Stimulated activated CD8-positive, alpha-beta memory T cell treated with anti-CD3 and anti-CD28 coated beads, Interleukin-12 subunit alpha, Interleukin-12 subunit beta, amount 100 ng/mL, for 4 hours (primary cell): ENCODE results near the gene ACTRT2.

Experiments
- DNase-seq: peaks from one replicate; pipeline ENCODE4 v3.0.0-alpha.2; 2020; ENCODE audit warnings: low read depth

Gene ACTRT2

DNA sequence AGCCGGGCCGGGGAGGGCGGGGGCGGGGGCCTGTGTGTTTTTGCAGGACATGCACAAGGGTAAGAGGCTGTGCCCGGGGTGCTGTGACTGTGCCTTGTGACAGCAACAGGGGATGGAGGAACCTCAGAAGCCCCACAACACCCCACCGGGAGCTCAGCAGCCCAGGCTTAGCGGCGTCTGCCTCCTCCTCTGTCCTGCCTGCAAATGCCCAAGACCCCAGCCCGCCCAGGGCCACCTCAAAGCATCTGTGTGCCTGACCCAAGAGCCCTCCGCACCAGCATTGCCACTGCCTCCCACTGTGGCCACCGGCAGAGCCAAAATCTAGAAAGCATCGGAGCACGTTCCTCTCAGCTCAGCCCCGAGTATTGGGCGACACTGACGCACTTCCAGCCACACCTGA lies 2.7 kb upstream of the ACTRT2 start:
- DNase-seq = no peak

DNA sequence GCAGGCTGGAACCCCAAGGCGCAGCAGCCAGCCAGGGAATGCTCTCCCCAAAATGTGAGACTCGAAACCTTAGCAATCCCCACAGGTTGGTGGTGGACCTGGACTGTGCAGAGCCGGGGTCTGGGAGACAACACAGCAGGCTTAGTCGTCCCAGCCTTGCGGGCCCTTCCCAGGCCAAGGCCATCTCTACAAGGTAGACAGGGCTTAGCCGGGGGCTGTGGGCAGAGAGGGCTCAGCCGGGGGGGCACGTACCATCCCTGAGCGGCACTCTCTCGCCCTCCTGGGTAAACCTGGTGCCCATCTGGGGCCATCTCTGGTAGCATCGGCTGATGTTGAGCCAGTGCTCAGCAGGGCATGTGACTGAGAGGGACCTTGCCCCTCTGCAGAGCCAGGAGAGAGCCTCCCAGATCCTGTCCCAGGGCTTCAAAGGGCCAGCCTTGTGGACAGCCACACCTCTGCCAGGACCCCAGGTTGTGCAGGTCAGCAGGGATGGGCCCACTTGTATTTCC lies 2.2 kb upstream of the ACTRT2 start:
- DNase-seq = no peak

DNA sequence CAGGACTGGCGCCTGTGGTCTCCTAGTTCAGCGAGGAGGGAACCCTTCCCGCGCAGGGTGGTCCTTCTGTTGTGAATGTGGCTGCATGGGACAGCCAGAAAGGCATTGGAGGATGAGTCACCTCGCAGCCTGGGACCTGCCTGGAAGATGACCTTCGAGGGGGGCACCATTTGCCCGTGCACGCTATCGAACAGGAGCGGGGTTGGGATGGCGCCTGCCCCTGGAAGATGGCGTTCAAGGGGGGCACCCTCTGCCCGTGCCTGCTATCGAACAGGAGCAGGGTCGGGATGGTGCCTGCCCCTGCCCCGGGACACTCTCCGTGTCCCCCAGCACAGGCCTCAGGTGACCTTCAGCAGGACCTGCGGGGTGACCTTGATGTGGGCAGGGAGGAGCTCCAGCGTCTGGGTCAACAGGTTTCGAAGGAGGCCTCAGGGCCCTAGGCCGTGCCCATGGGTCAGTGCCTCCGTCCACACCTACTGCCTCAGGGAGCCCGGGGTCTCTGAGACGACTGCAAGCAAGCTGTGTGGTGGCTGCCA lies 1.7 kb upstream of the ACTRT2 start:
- no peak for DNase-seq

DNA sequence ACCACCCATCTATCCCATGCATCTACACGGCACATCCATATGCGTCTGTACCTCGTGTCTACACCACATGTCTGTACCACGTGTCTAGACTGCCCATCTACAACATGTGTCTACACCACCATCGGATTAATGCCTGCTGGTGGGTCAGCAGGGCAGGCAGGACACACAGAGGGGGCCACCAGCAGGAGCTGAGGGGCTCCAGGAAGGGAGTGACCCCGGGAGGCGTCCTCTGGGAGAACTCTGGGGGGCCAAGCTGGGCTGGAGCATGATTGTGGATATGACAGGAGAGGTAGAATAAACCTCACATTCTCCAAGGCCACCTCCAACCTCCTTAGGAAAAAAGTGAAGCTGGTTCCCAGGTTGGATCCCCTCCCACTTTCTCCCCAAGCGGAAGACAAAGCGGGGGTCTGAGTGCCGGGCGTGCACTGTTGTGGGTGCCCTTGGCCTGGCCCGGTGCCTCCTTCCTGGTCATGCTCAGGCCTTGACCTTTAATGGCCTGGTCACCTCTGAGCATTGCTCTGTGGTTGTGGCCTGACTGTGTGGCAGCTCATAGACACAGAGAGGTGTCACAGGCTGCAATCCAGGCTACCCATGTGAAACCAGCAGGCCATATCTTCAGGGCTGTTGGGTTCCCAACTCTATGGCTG lies 881 bp upstream of the ACTRT2 start:
- DNase-seq = no peak

DNA sequence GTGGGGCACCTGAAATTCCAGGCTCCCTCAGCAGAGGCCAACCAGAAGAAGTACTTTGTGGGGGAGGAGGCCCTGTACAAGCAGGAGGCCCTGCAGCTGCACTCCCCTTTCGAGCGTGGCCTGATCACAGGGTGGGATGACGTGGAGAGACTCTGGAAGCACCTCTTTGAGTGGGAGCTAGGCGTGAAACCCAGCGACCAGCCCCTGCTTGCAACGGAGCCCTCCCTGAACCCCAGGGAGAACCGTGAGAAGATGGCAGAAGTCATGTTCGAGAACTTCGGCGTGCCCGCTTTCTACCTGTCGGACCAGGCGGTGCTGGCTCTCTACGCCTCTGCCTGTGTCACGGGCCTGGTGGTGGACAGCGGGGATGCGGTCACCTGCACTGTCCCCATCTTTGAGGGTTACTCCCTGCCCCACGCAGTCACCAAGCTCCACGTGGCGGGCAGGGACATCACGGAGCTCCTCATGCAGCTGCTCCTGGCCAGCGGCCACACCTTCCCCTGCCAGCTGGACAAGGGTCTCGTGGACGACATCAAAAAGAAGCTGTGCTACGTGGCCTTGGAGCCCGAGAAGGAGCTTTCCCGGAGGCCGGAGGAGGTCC lies 634 bp downstream of the ACTRT2 start:
- no peak for DNase-seq

DNA sequence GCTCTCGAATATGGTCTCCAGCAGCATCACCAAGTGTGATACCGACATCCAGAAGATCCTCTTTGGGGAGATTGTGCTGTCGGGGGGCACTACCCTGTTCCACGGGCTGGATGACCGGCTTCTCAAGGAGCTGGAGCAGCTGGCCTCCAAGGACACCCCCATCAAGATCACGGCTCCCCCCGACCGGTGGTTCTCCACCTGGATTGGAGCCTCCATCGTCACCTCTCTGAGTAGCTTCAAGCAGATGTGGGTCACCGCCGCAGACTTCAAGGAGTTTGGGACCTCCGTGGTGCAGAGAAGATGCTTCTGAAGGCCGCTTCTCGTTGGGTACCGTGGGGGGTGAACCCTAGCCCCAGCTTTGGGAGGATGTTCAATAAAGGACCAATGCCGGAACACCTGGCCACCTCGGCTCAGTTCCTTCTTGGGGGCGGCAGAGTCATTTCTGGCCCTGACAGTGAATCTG lies 1.3 kb downstream of the ACTRT2 start:
- DNase-seq = no peak

DNA sequence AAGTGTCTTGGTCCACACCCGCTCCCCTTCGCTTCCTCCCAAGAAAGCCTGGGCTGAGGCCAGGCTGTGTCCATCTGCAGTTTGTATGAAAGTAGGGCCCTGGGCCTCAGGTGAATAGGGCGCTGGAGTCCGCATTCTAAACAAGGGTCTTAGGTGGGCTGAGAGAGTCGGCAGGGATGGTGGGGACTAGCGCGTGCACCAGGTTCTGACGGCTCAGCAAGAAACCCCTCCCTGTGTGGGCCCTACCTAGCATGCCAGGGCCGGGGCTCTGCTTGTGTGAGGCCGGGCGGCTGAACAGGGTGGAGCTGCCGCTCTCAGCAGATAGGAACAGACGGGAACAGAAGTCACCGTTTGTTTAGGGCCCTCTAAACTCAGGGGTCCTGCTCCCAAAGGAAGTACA lies 1.7 kb downstream of the ACTRT2 start:
- DNase-seq = no peak

DNA sequence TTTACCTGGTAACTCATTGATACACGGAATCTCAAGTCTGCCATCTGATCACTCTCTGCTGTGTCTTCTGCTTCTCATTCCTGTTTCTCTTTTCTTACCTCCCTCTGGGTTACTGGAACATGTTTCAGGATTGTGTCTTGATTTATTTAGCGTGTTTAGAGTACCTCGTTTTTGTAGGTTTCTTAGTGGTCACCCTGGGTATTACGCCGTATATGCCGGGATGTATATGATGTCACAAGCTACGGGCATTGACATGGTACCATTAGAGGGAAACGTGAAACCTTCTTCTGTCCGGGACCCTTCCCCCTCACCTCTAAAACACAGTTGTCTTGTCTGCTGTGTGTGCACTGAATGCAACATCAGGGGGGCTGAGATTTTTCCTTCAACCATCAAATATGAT lies 2.8 kb downstream of the ACTRT2 start:
- DNase-seq = no peak

DNA sequence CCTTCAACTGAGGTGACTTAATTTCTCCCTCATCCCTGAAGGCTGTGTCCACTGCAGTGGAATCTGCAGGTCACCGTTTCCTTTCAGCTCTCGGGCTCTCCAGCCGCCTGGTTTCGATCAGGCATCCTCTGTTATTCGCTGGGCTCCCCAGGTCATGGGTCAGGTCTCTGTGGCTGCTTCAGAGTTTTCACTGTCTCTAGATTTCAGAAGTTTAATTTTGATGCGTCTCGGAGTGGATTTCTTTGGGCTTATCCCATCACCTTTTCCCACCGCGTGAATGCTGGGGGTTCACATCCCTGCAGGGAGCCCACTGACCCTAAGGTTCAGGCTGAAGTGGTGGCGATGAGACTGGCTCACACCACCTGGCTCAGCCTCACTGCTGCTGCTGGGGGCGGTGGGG lies 3.3 kb downstream of the ACTRT2 start:
- DNase-seq = no peak

DNA sequence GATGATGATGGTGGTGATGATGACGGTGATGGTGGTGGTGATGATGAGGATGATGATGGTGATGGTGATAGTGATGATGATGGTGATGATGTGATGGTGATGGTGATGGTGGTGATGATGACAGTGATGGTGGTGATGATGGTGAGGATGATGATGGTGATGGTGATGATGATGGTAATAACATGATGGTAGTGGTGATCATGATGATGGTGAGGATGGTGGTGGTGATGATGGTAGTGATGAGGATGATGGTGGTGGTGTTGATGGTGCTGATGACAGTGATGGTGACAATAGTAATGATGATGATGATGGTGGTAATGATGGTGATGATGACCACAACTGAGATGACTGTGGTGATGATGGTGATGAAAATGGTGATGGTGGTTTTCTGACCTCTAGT lies 4.9 kb downstream of the ACTRT2 start:
- DNase-seq = no peak

DNA sequence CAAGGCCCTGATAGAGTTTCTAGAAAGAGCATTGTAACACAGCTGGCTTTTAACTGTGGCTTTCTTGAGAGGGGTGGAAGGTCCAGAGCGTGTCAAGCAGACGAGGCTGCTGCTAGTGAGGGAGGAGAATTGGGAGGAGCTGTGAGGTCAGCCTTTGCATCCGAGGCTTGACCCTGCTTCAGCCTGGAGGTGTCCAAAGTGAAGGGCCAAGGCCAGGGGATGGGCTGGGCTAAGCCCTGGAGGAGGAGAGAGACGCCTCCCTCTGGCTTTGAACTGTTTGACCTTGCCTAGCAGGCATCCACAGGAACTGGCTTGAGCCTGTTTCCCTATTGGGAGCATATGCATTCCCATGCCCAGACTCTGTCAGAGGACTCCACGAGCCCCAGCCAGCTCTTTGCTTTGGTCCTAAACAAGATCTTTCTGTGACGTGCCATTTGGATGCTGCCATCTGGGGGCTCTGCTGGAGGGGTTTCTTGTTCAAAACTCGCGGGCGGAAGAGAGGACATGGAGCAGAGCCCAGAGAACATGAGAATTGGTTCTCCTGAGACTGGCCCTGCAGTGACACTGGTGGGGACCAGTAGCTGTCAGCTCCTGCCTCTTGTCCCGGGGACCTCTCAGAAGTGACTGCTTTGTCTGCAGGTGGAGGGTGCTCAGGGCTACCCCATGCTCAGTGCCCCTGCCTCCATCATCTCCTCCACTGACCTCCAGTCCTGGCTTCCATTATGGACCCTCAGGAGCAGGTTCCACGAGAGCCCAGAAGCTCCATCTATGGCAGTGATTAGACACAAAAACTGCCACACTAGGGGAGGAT lies 5.5 kb downstream of the ACTRT2 start:
- DNase-seq = no peak

DNA sequence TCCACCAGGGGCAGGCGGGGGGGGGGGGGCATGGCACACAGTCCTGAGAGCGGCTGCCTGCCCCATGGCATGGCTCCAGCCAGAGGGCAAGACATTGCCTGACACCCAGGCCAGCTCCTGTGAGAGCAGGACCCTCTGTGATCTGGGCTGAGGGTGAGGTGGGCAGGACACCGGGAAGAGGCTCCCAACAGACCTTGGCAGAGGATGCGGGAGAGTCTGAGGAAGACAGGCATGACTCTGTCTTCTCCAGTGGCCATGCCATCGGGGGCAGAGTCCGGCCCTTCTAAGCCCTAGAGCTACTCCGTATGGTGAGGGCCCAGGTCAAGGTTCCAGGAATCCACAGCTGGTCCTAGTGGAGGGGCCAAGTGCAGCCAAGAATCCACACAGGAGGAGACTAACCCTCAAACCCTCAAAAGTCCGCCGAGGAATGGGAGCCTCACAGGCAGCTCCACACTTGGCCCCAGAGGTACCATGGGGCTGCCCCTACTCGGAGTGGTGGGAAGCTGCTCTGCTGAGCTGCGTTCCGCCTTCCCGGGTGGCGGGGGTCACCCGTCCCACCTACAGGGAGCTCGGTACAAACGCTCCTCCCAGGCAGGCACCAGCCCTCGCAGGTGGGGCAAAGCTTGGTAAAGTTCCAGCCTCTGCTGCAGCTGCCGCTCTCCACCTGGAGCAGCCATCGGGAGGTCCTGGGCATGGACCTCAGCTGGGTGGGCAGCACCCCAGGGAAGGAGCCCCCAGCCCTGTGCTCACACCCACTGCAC lies 6.5 kb downstream of the ACTRT2 start:
- DNase-seq = no peak

DNA sequence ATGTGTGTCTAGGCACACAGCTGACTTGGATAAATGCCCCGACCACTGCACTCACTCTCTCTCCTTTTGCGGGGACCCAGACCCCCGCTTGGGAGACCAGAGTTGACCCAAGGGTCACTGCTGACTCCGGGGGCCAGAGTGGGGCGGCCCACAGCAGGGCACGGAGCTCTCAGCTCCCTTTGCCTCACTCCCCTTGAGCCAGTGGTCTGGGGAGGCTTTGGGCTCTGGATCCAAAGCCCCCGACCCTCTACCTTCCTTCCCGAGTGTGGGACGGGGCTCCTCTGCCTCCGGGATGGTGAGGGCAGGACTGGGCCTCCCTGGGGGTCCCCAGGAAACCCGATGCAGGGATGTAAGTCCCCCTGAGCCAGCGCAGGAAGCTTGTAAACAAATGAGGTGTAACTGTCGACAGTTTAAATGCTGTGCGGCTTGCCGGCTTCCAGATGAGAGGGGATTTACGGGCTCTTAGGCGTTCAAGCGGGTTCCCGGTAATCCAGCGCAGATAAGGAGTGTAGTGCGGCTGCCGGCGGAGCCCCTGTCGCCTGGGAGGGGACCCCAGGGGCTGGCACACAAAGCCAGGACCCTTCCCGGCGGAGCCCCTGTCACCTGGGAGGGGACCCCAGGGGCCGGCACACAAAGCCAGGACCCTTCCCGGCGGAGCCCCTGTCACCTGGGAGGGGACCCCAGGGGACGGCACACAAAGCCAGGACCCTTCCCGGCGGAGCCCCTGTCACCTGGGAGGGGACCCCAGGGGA lies 7.4 kb downstream of the ACTRT2 start:
- DNase-seq = no peak

DNA sequence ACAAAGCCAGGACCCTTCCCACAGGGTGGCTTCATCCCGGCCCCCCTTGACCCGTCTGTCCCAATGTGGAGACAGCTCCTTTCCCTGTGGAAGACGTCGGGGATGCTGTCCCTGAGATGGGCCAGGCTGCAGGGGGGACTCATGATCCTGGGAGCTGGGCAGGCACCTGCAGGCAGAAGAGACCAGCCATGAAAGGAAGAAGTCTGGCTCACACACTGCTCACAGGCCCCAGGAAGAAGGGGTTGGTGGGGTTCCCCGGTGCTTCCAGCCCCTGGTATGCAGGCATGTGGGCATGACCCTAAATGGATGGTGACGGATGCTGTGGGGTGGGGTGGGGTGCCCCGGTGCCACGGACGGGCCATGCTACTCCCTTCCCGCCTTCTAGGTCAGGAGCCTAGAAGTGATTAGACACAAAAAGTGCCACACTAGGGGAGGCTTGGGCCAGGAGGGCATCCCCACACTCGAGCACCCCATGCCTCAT lies 8.3 kb downstream of the ACTRT2 start:
- DNase-seq = no peak

DNA sequence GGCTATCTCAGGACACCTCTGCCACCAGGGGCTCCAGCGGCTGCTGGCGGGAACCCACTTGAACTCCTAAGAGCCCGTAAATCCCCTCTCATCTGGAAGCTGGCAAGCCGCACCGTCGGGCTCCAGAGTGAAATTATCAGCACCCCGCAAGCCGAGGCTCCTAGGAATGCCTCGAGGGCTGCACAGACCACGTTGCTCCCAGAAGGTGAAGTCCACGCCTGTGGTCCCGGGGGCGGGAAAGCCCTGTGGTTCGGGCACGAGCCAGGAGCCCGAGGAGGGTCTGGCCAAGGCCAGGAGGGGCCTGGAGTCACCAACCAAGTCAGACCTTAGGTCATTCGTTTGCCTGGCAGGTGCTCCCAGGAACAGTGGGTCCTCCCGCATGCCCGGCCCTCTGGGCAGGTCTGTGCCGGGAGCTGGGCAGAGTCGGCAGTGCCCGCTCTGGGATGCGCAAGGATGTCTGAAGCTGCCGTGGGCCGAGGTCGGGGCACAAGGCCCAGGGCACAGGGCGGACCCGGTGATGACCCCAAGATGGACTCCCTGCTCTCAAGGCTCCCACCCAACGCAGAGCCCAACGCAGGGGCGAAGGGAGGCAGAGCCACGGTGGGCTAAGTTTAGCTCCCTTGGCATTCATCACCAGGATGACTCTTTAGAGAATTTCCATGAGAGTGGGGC lies 8.9 kb downstream of the ACTRT2 start:
- no peak for DNase-seq

DNA sequence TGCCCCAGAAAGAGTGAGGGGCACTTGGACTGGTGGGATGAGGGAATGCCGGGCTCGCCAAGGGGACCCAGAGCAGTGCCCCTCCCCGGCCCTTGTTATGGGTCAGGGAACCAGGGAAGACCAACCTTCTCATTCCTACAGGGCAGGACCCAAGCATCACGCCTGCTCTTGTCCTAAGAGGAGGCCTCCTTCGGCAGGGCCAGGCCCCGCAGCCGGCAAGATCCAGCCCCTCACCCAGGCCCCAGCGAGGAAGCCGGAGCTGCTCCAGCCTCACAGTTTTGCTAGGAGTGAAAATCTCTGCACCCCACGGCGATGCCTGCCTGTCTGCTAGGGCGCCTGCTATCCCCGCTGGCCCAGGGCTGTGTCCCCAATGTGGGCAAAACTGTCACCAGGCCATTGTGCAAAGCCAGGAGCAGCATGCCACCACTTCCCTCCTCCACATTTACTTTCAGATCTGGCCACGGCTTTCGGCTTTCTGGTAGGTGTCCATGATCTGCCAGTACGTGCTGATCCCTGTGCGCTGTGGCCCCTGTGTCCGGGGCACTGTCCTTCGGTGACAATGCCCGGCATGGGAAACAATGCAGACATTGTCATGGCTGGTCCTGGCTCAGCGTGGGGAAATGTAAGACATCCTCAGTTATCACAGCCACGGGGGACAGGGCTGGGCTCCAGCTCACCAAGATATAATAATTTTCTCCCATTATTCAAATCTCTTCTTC lies 9.6 kb downstream of the ACTRT2 start:
- DNase-seq = no peak

DNA sequence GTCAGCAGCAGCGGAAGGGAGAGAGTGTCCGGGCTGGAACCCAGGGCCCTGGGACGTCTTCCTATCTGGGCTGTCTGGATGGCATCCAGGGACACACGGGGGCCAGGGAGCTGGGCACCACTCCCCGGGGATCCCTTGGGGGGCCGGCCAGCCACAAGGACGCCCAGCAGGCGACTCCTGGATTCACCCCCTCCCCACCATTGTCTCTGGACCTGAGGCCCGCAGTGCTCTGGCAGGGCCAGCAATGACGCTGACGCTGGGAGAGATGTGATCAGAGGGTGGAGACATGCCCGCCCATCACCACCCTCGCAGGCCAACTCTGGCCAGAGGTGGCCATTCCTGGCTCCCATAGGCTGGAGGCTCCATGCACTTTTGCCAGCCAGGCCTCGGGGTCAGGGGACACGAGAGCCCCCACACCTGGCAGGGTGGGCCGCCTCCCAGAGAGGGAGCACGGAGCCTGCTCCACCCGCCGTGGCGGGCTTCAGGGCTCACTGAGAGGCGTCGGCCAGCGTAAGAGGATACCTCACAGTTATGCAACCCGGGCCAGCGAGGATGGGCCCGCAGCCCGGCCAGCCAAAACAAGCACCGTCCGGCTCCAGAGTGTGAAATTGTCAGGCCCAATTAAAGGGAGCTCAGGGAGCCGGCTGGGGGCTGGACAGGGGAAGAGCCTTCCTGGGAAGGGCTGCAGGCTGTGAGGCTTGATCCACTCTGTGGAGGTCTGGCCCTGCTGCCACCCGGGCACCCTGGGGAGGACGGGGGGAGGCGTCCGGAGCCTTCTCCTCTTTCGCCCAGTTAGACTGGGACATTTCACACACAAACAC lies 10.3 kb downstream of the ACTRT2 start:
- no peak for DNase-seq

DNA sequence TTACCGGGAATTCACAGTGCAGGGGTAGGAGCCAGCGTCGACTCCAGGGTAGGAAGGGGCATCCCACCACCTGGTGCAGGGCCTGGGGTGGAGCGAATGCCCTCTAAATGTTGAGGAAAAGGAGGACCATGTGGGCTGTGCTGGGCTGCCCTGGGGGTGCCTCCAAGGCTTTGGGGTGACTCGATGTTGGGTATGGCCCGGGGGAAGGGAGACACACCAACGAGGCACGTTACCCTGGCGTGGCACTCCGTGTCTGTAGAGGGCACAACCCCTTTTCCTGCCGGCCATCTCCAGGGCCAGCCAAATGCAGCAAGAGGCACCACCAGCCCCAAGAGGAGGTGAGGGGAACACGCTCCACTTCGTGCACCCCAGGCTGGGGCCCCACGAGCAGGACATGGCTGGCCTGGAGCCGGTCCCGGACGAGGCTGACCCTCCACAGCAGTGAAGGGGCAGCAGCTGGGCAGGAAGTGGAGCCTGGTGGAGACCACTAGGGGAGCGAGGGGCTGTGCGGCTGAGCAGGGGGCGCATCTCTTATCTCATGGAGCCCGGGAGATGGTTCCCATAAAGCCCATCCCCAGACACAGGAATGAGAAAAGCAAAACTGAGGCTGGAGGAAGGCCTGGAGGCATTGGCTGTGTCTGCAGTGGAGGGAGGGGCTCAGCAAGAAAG lies 11.2 kb downstream of the ACTRT2 start:
- DNase-seq = no peak
